Measurements from ENCODE around the gene KCNE5. TPM values are rescaled to one million over a fixed set of nuclear protein-coding genes. Genes with fewer than 3 reads are reported as not detected.
A peak's percentile ranks its signal among the peaks of the same experiment; 100 is the strongest.

KCNE5 gene
- total RNA-seq, 4 donors from 2014 or later, result not detected

- no peak for DNase-seq
- TF ChIP-seq POLR2A (IDR thresholded peaks at IDR 0.05) (no peak), CTCF (IDR thresholded peaks at IDR 0.05) (peak in 4 of 6 experiments; percentile 25 to 48 (median 36))
- Histone ChIP-seq H3K27me3 (no peaks in the 10 kb centered on the region), H3K9me3 (no peaks in the 10 kb centered on the region), H3K4me1 (no peaks in the 10 kb centered on the region), H3K4me3 (no peak overlapping the region), H3K36me3 (no peaks in the 10 kb centered on the region), H3K27ac (no peak overlapping the region)
Measured at GRCh38 chrX:109635146-109635545, 10.2 kb upstream of the KCNE5 start.

- H3K4me3 ChIP-seq, result no peak overlapping the region
- H3K4me1 ChIP-seq, result no peaks in the 10 kb centered on the region
- H3K9me3 ChIP-seq, result no peaks in the 10 kb centered on the region
- H3K27me3 ChIP-seq, result no peaks in the 10 kb centered on the region
- H3K36me3 ChIP-seq, result no peaks in the 10 kb centered on the region
- no peak overlapping the region for H3K27ac ChIP-seq
- DNase-seq, result no peak
- no peak for TF ChIP-seq POLR2A (IDR thresholded peaks at IDR 0.05)
- TF ChIP-seq CTCF (IDR thresholded peaks at IDR 0.05), result peak in 3 of 6 experiments; percentile 27 to 40 (median 30)
Measured at GRCh38 chrX:109632906-109633504, 8.0 kb upstream of the KCNE5 start.

GRCh38 chrX:109629310-109629709, 4.3 kb upstream of the KCNE5 start:
- no peak for TF ChIP-seq CTCF (IDR thresholded peaks at IDR 0.05)
- TF ChIP-seq POLR2A (IDR thresholded peaks at IDR 0.05), result no peak

GRCh38 chrX:109626637-109627036, 1.7 kb upstream of the KCNE5 start:
- no peaks in the 10 kb centered on the region for H3K4me1 ChIP-seq
- H3K27me3 ChIP-seq, result no peaks in the 10 kb centered on the region
- TF ChIP-seq CTCF (IDR thresholded peaks at IDR 0.05) (no peak), POLR2A (IDR thresholded peaks at IDR 0.05) (no peak)
- H3K9me3 ChIP-seq, result no peaks in the 10 kb centered on the region
- no peak overlapping the region for H3K27ac ChIP-seq
- H3K4me3 ChIP-seq, result no peak overlapping the region
- no peak for DNase-seq
- no peaks in the 10 kb centered on the region for H3K36me3 ChIP-seq

More at GRCh38 chrX:109629310-109629709, 4.3 kb upstream of the KCNE5 start:
- Histone ChIP-seq H3K9me3 (no peaks in the 10 kb centered on the region), H3K27me3 (no peaks in the 10 kb centered on the region), H3K4me3 (no peak overlapping the region), H3K36me3 (no peaks in the 10 kb centered on the region), H3K4me1 (no peaks in the 10 kb centered on the region), H3K27ac (no peak overlapping the region)
- DNase-seq, result no peak

GRCh38 chrX:109623997-109624396, 975 bp downstream of the KCNE5 start:
- TF ChIP-seq CTCF (IDR thresholded peaks at IDR 0.05), result no peak
- no peak for TF ChIP-seq POLR2A (IDR thresholded peaks at IDR 0.05)
- H3K27me3 ChIP-seq, result no peaks in the 10 kb centered on the region
- H3K36me3 ChIP-seq, result no peaks in the 10 kb centered on the region
- no peaks in the 10 kb centered on the region for H3K4me1 ChIP-seq
- H3K4me3 ChIP-seq, result no peak overlapping the region
- no peaks in the 10 kb centered on the region for H3K9me3 ChIP-seq
- no peak for DNase-seq
- no peak overlapping the region for H3K27ac ChIP-seq

- Histone ChIP-seq H3K27me3 (no peaks in the 10 kb centered on the region), H3K9me3 (no peaks in the 10 kb centered on the region), H3K27ac (no peak overlapping the region), H3K36me3 (no peaks in the 10 kb centered on the region), H3K4me3 (no peak overlapping the region), H3K4me1 (no peaks in the 10 kb centered on the region)
- no peak for TF ChIP-seq POLR2A (IDR thresholded peaks at IDR 0.05)
- DNase-seq, result no peak
Measured at GRCh38 chrX:109622270-109622669, 2.7 kb downstream of the KCNE5 start.

Measured in Peyer's patch (tissue), 4 donors.